Endothelial cell of umbilical vein (primary cell): Measurements from ENCODE around the gene GSTK1. TPM values are rescaled to one million over a fixed set of nuclear protein-coding genes. Genes with fewer than 3 reads are reported as not detected.

ENCODE experiments used
- BruUV-seq: library from RNA; stranded (reverse); fragments of 400-500 nt; replicated peaks from 2 replicates; lab custom pipeline; 2021; lab: Mats Ljungman, UMichigan
- CTCF ChIA-PET: fragments of 300-600, 350-600 bp; sonication (Branson Sonifier 250); formaldehyde crosslinking; loops from one replicate; lab custom pipeline; 2021; ENCODE audit warnings: antibody characterized with exemption, inconsistent platforms; lab: Charles Lee
- POLR2A ChIA-PET: fragments of 300-600, 350-600 bp; sonication (Branson Sonifier 250); formaldehyde crosslinking; loops from one replicate; lab custom pipeline; 2021; ENCODE audit warnings: antibody characterized with exemption, inconsistent platforms; lab: Charles Lee
- DNase-seq: peaks from one replicate; pipeline ENCODE4 v3.0.0-alpha.2; 2011; ENCODE audit warnings: low read depth, low spot score
- FAIRE-seq: peaks from 2 replicates; lab custom pipeline; 2011; peaks lifted over from hg19 to GRCh38; lab: Jason Lieb, UNC
- H2AFZ ChIP-seq: 2 replicates; pipeline ENCODE4 v1.6.0; 2012; ENCODE audit warnings: low read depth, low read length, control low read depth, inconsistent platforms
- H3K27ac ChIP-seq: 2 replicates; pipeline ENCODE4 v1.5.1; 2011; ENCODE audit warnings: low read depth, mild to moderate bottlenecking, control low read depth, low read length, moderate library complexity; ENCODE audit not compliant: insufficient read depth
- H3K27me3 ChIP-seq, 2 experiments: 2 replicates each; pipeline versions ENCODE4 v1.6.0 to v1.6.1; 2011; ENCODE audit warnings: low read length in 2 of 2, mixed read lengths in 1 of 2; ENCODE audit not compliant: control insufficient read depth in 2 of 2, insufficient read depth in 2 of 2
- H3K36me3 ChIP-seq, 2 experiments: 2 replicates in 1 of 2; 3 replicates in 1 of 2; pipeline ENCODE4 v1.5.1; 2011; ENCODE audit warnings: low read length in 2 of 2, mild to moderate bottlenecking in 1 of 2, moderate library complexity in 1 of 2; ENCODE audit not compliant: control insufficient read depth in 2 of 2, insufficient read depth in 2 of 2; ENCODE audit errors: extremely low read depth in 1 of 2
- H3K4me1 ChIP-seq: 3 replicates; pipeline ENCODE4 v1.5.1; 2011; ENCODE audit warnings: mild to moderate bottlenecking, low read length; ENCODE audit not compliant: control insufficient read depth, insufficient read depth; ENCODE audit errors: extremely low read depth
- H3K4me2 ChIP-seq: 2 replicates; pipeline ENCODE4 v1.6.1; 2011; ENCODE audit warnings: low read length, control low read depth, mixed read lengths; ENCODE audit not compliant: insufficient read depth
- H3K4me3 ChIP-seq, 3 experiments: fragments of 200-600 bp in 1 of 3; sonication (generic), shearing (Covaris generic) in 1 of 3; replicated peaks in 1 of 3; 2 replicates each; pipeline ENCODE4 v1.5.1; 2011 to 2016; ENCODE audit warnings: control low read depth in 3 of 3, low read length in 3 of 3, mild to moderate bottlenecking in 2 of 3, inconsistent platforms in 1 of 3, low read depth in 1 of 3, moderate library complexity in 1 of 3; ENCODE audit not compliant: insufficient read depth in 1 of 3
- H3K79me2 ChIP-seq: 2 replicates; pipeline ENCODE4 v1.6.0; 2012; ENCODE audit warnings: low read length, inconsistent platforms; ENCODE audit not compliant: control insufficient read depth, insufficient read depth
- H3K9ac ChIP-seq: replicated peaks from 2 replicates; pipeline ENCODE3; 2011; ENCODE audit warnings: low read length, control low read depth; ENCODE audit not compliant: insufficient read depth; ENCODE audit errors: extremely low read depth
- H3K9me1 ChIP-seq: replicated peaks from 3 replicates; pipeline ENCODE4 v1.6.0; 2011; ENCODE audit warnings: mild to moderate bottlenecking, low read length; ENCODE audit not compliant: control insufficient read depth, insufficient read depth; ENCODE audit errors: extremely low read depth
- H3K9me3 ChIP-seq: replicated peaks from 2 replicates; pipeline ENCODE4 v1.5.1; 2012; ENCODE audit warnings: low read length, inconsistent platforms; ENCODE audit not compliant: control insufficient read depth, insufficient read depth
- H4K20me1 ChIP-seq: replicated peaks from 2 replicates; pipeline ENCODE3; 2011; ENCODE audit warnings: mild to moderate bottlenecking, low read length; ENCODE audit not compliant: control insufficient read depth, insufficient read depth; ENCODE audit errors: extremely low read depth
- CTCF ChIP-seq, 2 donors: IDR thresholded peaks; 1 replicate in 1 of 2; 2 replicates in 1 of 2; pipeline ENCODE4 v1.5.1; 2011; ENCODE audit warnings: low read length in 2 of 2, mild to moderate bottlenecking in 2 of 2, moderate library complexity in 2 of 2, control low read depth in 1 of 2, inconsistent platforms in 1 of 2, low read depth in 1 of 2; ENCODE audit not compliant: insufficient read depth in 1 of 2; ENCODE audit errors: extremely low read depth in 1 of 2
- EZH2 ChIP-seq: IDR thresholded peaks from 2 replicates; pipeline ENCODE4 v1.6.1; 2012; ENCODE audit warnings: borderline replicate concordance, low read depth, mild to moderate bottlenecking, moderate library complexity, low read length, inconsistent platforms; ENCODE audit not compliant: severe bottlenecking
- FOS ChIP-seq: IDR thresholded peaks from 2 replicates; pipeline ENCODE4 v1.6.1; 2011; ENCODE audit warnings: mild to moderate bottlenecking, low read length, moderate library complexity, borderline replicate concordance; ENCODE audit not compliant: insufficient read depth
- GATA2 ChIP-seq: IDR thresholded peaks from 2 replicates; pipeline ENCODE4 v1.7.0; 2011; ENCODE audit warnings: low read depth, mild to moderate bottlenecking, moderate library complexity, mixed read lengths, low read length; ENCODE audit not compliant: insufficient read length, insufficient read depth
- JUN ChIP-seq: IDR thresholded peaks from 2 replicates; pipeline ENCODE4 v1.6.1; 2011; ENCODE audit warnings: borderline replicate concordance, low read depth; ENCODE audit not compliant: insufficient read length, insufficient read depth
- MAX ChIP-seq: IDR thresholded peaks from 2 replicates; pipeline ENCODE4 v1.6.1; 2011; ENCODE audit not compliant: insufficient read depth, insufficient read length
- MYC ChIP-seq: IDR thresholded peaks from one replicate; pipeline ENCODE4 v1.6.1; 2011; ENCODE audit warnings: mild to moderate bottlenecking, low read depth, low read length
- POLR2A ChIP-seq: IDR thresholded peaks from 2 replicates; pipeline ENCODE4 v1.6.1; 2012; ENCODE audit warnings: low read depth, mild to moderate bottlenecking, control low read depth, low read length
- POLR2AphosphoS5 ChIP-seq: IDR thresholded peaks from 2 replicates; pipeline ENCODE4 v1.6.1; 2012; ENCODE audit warnings: low read depth, mild to moderate bottlenecking, control low read depth, low read length, moderate library complexity; ENCODE audit not compliant: insufficient read depth
- dilution Hi-C: fragments of 300-500 bp; cut with MboI; formaldehyde crosslinking; loops from one replicate; pipeline ENCODE4 v1.15.0; 2019; ENCODE audit warnings: low sequenced_read_pairs; ENCODE audit not compliant: extremely low pct_ligation_motif_present
- intact Hi-C: fragments of 100-400 bp; cut with micrococcal nuclease; formaldehyde crosslinking; loops from one replicate; pipeline ENCODE4 v1.10.0; 2022
- polyA plus RNA-seq, 4 experiments: library from polyadenylated mRNA; depleted of rRNA in 3 of 4; stranded (reverse) in 3 of 4; unstranded in 1 of 4; fragments of >200 nt; gene quantifications; 2 replicates each; pipeline versions ENCODE4 v1.2.1 to v1.2.3, GENCODE V29; 2011 to 2012; ENCODE audit warnings: missing spikeins in 1 of 4
- total RNA-seq: library from RNA; stranded (reverse); gene quantifications from 2 replicates; pipeline ENCODE4 v1.2.3, GENCODE V29; 2021

Gene GSTK1
- total and polyA plus RNA-seq, 2 donors (not counting 3 experiments of a cell fraction or from before 2014, with no cell fraction given), result 119 to 132 TPM

- H3K27ac ChIP-seq, result no peak overlapping the region
- BruUV-seq, result no TSS peak
- H4K20me1 ChIP-seq, result no peaks in the 10 kb centered on the region
- CTCF ChIA-PET, result interaction anchor here (1.0 to 3.2 kb wide), 2 partner anchors 11 to 14 kb away, joined by 8 to 22 read pairs; no protein-coding TSS in a partner anchor
- dilution Hi-C loops, result no loop called here
- no peak overlapping the region for H3K9ac ChIP-seq
- no peaks in the 10 kb centered on the region for H3K9me1 ChIP-seq
- no peaks in the 10 kb centered on the region for H3K36me3 ChIP-seq
- H3K4me2 ChIP-seq, result no peak overlapping the region
- H3K79me2 ChIP-seq, result no peaks in the 10 kb centered on the region
- no peaks in the 10 kb centered on the region for H3K9me3 ChIP-seq
- no peak overlapping the region for H2AFZ ChIP-seq
- no peak for DNase-seq
- POLR2A ChIA-PET, result no interaction called here
- H3K4me1 ChIP-seq, result no peaks in the 10 kb centered on the region
- TF ChIP-seq MAX, result no peak
- TF ChIP-seq CTCF (IDR thresholded peaks at IDR 0.05; ENCODE audit: extremely low read depth in 1 of 2, insufficient read depth in 1 of 2, low read depth in 1 of 2, low read length in 2 of 2), result no peak
- no peak for TF ChIP-seq GATA2
- no peak for TF ChIP-seq EZH2
- no peak for TF ChIP-seq JUN
- TF ChIP-seq POLR2A, result no peak
- TF ChIP-seq POLR2AphosphoS5, result no peak
- TF ChIP-seq FOS, result no peak
- TF ChIP-seq MYC, result no peak
- intact Hi-C loops, result no loop called here
- peaks cover 13 to 18% of the 10 kb centered on the region in 2 experiments for H3K27me3 ChIP-seq
- FAIRE-seq, result no peak
- H3K4me3 ChIP-seq, result no peak overlapping the region
Observed at GRCh38 chr7:143229054-143229790, 34.0 kb upstream of the GSTK1 start.
